Measurements from ENCODE around the gene KDM4C. TPM values are rescaled to one million over a fixed set of nuclear protein-coding genes. Genes with fewer than 3 reads are reported as not detected.

Gene KDM4C
- total RNA-seq, 2 experiments from 2014 or later: 60.1 to 61.3 TPM

DNA sequence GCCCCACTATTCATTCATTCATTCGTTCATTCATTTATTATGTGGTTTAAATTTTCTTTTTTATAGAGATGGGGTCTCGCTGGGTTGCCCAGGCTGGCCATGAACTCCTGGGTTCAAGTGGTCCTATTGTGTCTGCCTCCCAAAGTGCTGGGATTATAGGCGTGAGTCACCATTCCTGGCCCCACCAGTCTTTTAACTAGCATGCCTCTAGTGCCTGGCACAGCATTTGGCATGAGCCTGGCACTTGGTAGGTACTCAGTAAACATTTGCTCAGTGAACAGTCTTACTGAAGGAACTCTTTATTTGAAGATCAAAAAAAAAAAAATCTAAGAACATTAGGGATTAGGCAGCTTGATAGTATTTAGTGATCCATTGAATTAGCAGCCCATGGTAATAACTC is 98.1 kb downstream of the KDM4C start:
- Histone ChIP-seq H3K4me3 (ENCODE audit: low read length) (no peak overlapping the region), H3K36me3 (ENCODE audit: insufficient read depth, low read length) (peaks cover 27% of the 10 kb centered on the region), H3K27me3 (ENCODE audit: control insufficient read depth in 1 of 2, insufficient read depth in 2 of 2, low read length in 2 of 2) (no peaks in the 10 kb centered on the region), H3K4me1 (ENCODE audit: insufficient read depth, low read length) (no peaks in the 10 kb centered on the region), H3K27ac (ENCODE audit: low read depth in 1 of 2, low read length in 2 of 2) (no peak overlapping the region), H3K9me3 (ENCODE audit: control insufficient read depth in 1 of 2, insufficient read depth in 1 of 2, low read length in 2 of 2) (peaks cover 0 to 4% of the 10 kb centered on the region in 2 experiments)
- no peak overlapping the region for H3K27ac Mint-ChIP-seq
- H3K36me3 Mint-ChIP-seq (ENCODE audit: low read depth): peaks cover 79% of the 10 kb centered on the region
- TF ChIP-seq, protein P1, sequence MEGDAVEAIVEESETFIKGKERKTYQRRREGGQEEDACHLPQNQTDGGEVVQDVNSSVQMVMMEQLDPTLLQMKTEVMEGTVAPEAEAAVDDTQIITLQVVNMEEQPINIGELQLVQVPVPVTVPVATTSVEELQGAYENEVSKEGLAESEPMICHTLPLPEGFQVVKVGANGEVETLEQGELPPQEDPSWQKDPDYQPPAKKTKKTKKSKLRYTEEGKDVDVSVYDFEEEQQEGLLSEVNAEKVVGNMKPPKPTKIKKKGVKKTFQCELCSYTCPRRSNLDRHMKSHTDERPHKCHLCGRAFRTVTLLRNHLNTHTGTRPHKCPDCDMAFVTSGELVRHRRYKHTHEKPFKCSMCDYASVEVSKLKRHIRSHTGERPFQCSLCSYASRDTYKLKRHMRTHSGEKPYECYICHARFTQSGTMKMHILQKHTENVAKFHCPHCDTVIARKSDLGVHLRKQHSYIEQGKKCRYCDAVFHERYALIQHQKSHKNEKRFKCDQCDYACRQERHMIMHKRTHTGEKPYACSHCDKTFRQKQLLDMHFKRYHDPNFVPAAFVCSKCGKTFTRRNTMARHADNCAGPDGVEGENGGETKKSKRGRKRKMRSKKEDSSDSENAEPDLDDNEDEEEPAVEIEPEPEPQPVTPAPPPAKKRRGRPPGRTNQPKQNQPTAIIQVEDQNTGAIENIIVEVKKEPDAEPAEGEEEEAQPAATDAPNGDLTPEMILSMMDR (IDR thresholded peaks at IDR 0.05): no peak
- H3K27me3 Mint-ChIP-seq: no peaks in the 10 kb centered on the region
- DNase-seq (no peak), ATAC-seq (ENCODE audit: poor library complexity) (no peak)
- CTCF ChIA-PET: no interaction called here
- H3K9me3 Mint-ChIP-seq: no peaks in the 10 kb centered on the region
- peaks cover 8% of the 10 kb centered on the region for H3K4me1 Mint-ChIP-seq (ENCODE audit: low read depth)
- no peak overlapping the region for H3K4me3 Mint-ChIP-seq
- intact Hi-C loops (cut with DNase I, micrococcal nuclease): no loop called here
- POLR2A ChIA-PET: no interaction called here

DNA sequence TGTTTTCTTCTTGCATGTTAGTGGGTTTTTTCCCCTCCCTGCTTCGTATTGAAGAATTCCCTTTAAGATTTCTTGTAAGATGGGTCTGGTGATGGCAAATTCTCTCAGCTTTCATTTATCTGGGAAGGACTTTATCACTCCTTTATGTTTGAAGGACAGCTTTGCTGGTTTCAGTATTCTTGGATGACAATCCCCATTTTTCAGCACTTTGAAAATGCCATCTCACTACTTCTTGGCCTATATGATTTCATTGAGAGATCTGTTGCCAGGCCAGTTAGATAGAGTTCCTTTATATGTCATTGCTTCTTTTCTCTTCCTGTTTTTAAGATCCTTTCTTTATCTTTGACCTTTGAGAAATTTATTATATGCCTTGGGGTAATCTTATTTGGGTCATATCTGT is 106.3 kb downstream of the KDM4C start:
- TF ChIP-seq, protein P1 (IDR thresholded peaks at IDR 0.05): no peak
- CTCF ChIA-PET: no interaction called here

DNA sequence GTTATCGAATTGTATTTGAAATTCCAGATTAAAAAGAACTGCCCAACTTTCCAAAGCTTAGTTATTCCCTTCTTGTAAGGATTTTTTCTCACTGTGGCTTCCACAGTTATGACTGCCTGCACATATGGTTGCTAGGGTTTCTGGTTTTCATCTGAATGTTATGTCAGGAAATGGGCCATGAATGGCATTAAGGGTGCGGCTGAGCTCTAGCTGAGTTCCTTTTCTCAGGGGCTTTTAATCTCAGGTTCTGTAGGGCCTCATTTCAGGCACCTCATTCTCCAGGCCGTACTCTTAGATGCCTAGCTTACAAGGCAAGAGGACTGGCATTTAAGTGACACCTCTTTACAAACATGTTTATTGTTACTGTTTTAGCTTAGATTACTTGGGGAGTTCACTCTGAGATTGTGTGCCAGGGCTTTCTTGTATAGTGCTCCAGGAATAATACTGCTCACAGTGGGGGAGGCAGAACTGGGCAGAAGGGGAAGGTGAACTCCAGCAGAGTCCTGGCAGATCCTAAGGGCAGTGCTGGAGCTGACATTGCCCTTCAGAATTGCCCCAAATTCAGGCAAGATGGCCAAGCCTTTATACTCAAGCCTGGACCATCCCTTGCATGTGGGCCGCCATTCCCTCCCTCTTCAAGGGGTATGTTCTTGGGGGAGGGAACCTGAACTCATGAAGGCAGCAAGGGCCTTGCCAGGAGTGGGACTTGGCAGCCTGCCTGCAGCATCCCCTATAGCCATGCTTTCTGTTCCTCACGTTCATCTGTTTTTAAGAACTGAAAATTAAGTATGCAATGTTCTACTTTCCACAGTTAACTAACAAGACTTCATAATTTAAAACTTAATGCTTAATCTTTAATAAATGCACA is 111.5 kb downstream of the KDM4C start:
- TF ChIP-seq, protein P1 (IDR thresholded peaks at IDR 0.05): no peak
- H3K27ac ChIP-seq (ENCODE audit: low read depth in 1 of 2, low read length in 2 of 2): no peak overlapping the region
- DNase-seq (no peak), ATAC-seq (ENCODE audit: poor library complexity) (no peak)
- intact Hi-C loops (cut with DNase I, micrococcal nuclease): no loop called here
- no peak overlapping the region for H3K27ac Mint-ChIP-seq
- no peaks in the 10 kb centered on the region for H3K27me3 ChIP-seq (ENCODE audit: control insufficient read depth in 1 of 2, insufficient read depth in 2 of 2, low read length in 2 of 2)
- H3K36me3 ChIP-seq (ENCODE audit: insufficient read depth, low read length): peaks cover 13% of the 10 kb centered on the region
- peaks cover under 1 to 6% of the 10 kb centered on the region in 2 experiments for H3K9me3 ChIP-seq (ENCODE audit: control insufficient read depth in 1 of 2, insufficient read depth in 1 of 2, low read length in 2 of 2)
- no peaks in the 10 kb centered on the region for H3K27me3 Mint-ChIP-seq
- peaks cover 75% of the 10 kb centered on the region for H3K36me3 Mint-ChIP-seq (ENCODE audit: low read depth)
- CTCF ChIA-PET: interaction anchor here (0.6 kb wide), 1 partner anchor 11 kb away, joined by 7 read pairs; no protein-coding TSS in a partner anchor
- H3K4me3 ChIP-seq (ENCODE audit: low read length): no peak overlapping the region
- H3K4me1 Mint-ChIP-seq (ENCODE audit: low read depth): peaks cover 62% of the 10 kb centered on the region
- POLR2A ChIA-PET: no interaction called here
- peaks cover 6% of the 10 kb centered on the region for H3K4me1 ChIP-seq (ENCODE audit: insufficient read depth, low read length)
- H3K4me3 Mint-ChIP-seq: no peak overlapping the region
- H3K9me3 Mint-ChIP-seq: peaks cover 2% of the 10 kb centered on the region

More for the DNA sequence above, 106.3 kb downstream of the KDM4C start:
- Mint-ChIP-seq H3K27me3 (no peaks in the 10 kb centered on the region), H3K4me3 (no peak overlapping the region), H3K27ac (no peak overlapping the region), H3K4me1 (ENCODE audit: low read depth) (peaks cover 23% of the 10 kb centered on the region), H3K36me3 (ENCODE audit: low read depth) (peaks cover 84% of the 10 kb centered on the region), H3K9me3 (peaks cover 2% of the 10 kb centered on the region)
- no peak for DNase-seq
- Histone ChIP-seq H3K9me3 (ENCODE audit: control insufficient read depth in 1 of 2, insufficient read depth in 1 of 2, low read length in 2 of 2) (peaks cover 8 to 20% of the 10 kb centered on the region in 2 experiments), H3K27ac (ENCODE audit: low read depth in 1 of 2, low read length in 2 of 2) (no peak overlapping the region), H3K4me3 (ENCODE audit: low read length) (no peak overlapping the region), H3K4me1 (ENCODE audit: insufficient read depth, low read length) (peaks cover 1% of the 10 kb centered on the region), H3K36me3 (ENCODE audit: insufficient read depth, low read length) (peaks cover 7% of the 10 kb centered on the region), H3K27me3 (ENCODE audit: control insufficient read depth in 1 of 2, insufficient read depth in 2 of 2, low read length in 2 of 2) (no peaks in the 10 kb centered on the region)
- intact Hi-C loops (cut with DNase I, micrococcal nuclease): no loop called here
- POLR2A ChIA-PET: interaction anchor here (0.9 kb wide), 1 partner anchor 161 kb away, joined by 3 read pairs; no protein-coding TSS in a partner anchor
- ATAC-seq (ENCODE audit: poor library complexity): no peak
